ENCODE results near the gene TMEM128.
"Not testable (repeated sequence)": the region's sequence is repeated elsewhere in the genome, so short reads cannot be mapped to it uniquely, and the experiment has no call there.

The TMEM128 gene

GRCh38 chr4:4200624-4201023, 47.4 kb downstream of the TMEM128 start:
- no peak overlapping the region for H3K9ac ChIP-seq (ENCODE audit: low read length)
- no peak overlapping the region for H3K4me2 ChIP-seq (ENCODE audit: low read length)
- no peaks in the 10 kb centered on the region for H3K4me1 ChIP-seq (ENCODE audit: low read length)
- H3K9me3 ChIP-seq (ENCODE audit: insufficient read depth, low read length), result no peaks in the 10 kb centered on the region
- no peaks in the 10 kb centered on the region for H3K36me3 ChIP-seq (replicated peaks; ENCODE audit: low read depth, low read length)
- TF ChIP-seq CTCF (IDR thresholded peaks at IDR 0.05; ENCODE audit: low read depth, low read length), result no peak
- TF ChIP-seq EZH2phosphoT487 (IDR thresholded peaks at IDR 0.05; ENCODE audit: low read depth), result no peak
- H4K20me1 ChIP-seq (ENCODE audit: insufficient read depth, low read length), result no peaks in the 10 kb centered on the region
- H3K27me3 ChIP-seq (ENCODE audit: low read depth, low read length), result peaks cover 19% of the 10 kb centered on the region; the same call in 1 of the 2 replicates
- no peak overlapping the region for H3K4me3 ChIP-seq (ENCODE audit: low read length)
- H2AFZ ChIP-seq (ENCODE audit: low read depth, low read length), result no peak overlapping the region
- H3K79me2 ChIP-seq (ENCODE audit: low read length), result no peaks in the 10 kb centered on the region
- H3K27ac ChIP-seq (ENCODE audit: low read length), result no peak overlapping the region

GRCh38 chr4:4195354-4195753, 52.7 kb downstream of the TMEM128 start:
- Histone ChIP-seq H2AFZ (ENCODE audit: low read depth, low read length) (no peak overlapping the region), H3K9me3 (ENCODE audit: insufficient read depth, low read length) (no peaks in the 10 kb centered on the region), H3K27ac (ENCODE audit: low read length) (no peak overlapping the region), H3K9ac (ENCODE audit: low read length) (no peak overlapping the region), H3K36me3 (replicated peaks; ENCODE audit: low read depth, low read length) (no peaks in the 10 kb centered on the region), H3K4me2 (ENCODE audit: low read length) (no peak overlapping the region), H3K79me2 (ENCODE audit: low read length) (no peaks in the 10 kb centered on the region), H3K4me1 (ENCODE audit: low read length) (no peaks in the 10 kb centered on the region), H3K27me3 (ENCODE audit: low read depth, low read length) (no peaks in the 10 kb centered on the region), H3K4me3 (ENCODE audit: low read length) (no peak overlapping the region), H4K20me1 (ENCODE audit: insufficient read depth, low read length) (no peaks in the 10 kb centered on the region)
- TF ChIP-seq EZH2phosphoT487 (IDR thresholded peaks at IDR 0.05; ENCODE audit: low read depth) (no peak), CTCF (IDR thresholded peaks at IDR 0.05; ENCODE audit: low read depth, low read length) (no peak)

- H3K9me3 ChIP-seq (ENCODE audit: insufficient read depth, low read length); H3K4me2 ChIP-seq (ENCODE audit: low read length); H2AFZ ChIP-seq (ENCODE audit: low read depth, low read length); H3K79me2 ChIP-seq (ENCODE audit: low read length); H4K20me1 ChIP-seq (ENCODE audit: insufficient read depth, low read length); H3K4me3 ChIP-seq (ENCODE audit: low read length); H3K36me3 ChIP-seq (replicated peaks; ENCODE audit: low read depth, low read length); H3K4me1 ChIP-seq (ENCODE audit: low read length); H3K9ac ChIP-seq (ENCODE audit: low read length); H3K27me3 ChIP-seq (ENCODE audit: low read depth, low read length); H3K27ac ChIP-seq (ENCODE audit: low read length): not testable (repeated sequence)
Measured at GRCh38 chr4:4188557-4188956, 59.5 kb downstream of the TMEM128 start.

Data from OCI-LY3 (cell line).